ENCODE results near the gene TBRG4.
"Not testable (repeated sequence)": the region's sequence is repeated elsewhere in the genome, so short reads cannot be mapped to it uniquely, and the experiment has no call there.

The TBRG4 gene

GRCh38 chr7:45117582-45117981 is 6.1 kb upstream of the TBRG4 start:
- DNase-seq (ENCODE audit: low spot score), result no peak

GRCh38 chr7:45116048-45116447 is 4.6 kb upstream of the TBRG4 start:
- DNase-seq (ENCODE audit: low spot score), result no peak

- no peak for DNase-seq (ENCODE audit: low spot score)
Measured at GRCh38 chr7:45114926-45115325, 3.4 kb upstream of the TBRG4 start.

- not testable (repeated sequence) for DNase-seq (ENCODE audit: low spot score)
Measured at GRCh38 chr7:45114257-45114656, 2.8 kb upstream of the TBRG4 start.

GRCh38 chr7:45112648-45113047 is 1.2 kb upstream of the TBRG4 start:
- no peak for DNase-seq (ENCODE audit: low spot score)

GRCh38 chr7:45108863-45109262 is 2.6 kb downstream of the TBRG4 start:
- no peak for DNase-seq (ENCODE audit: low spot score)

- DNase-seq (ENCODE audit: low spot score), result no peak
Measured at GRCh38 chr7:45107356-45107755, 4.1 kb downstream of the TBRG4 start.

GRCh38 chr7:45106820-45107219 is 4.7 kb downstream of the TBRG4 start:
- DNase-seq (ENCODE audit: low spot score), result no peak

GRCh38 chr7:45105588-45106188 is 5.8 kb downstream of the TBRG4 start:
- no peak for DNase-seq (ENCODE audit: low spot score)

- no peak for DNase-seq (ENCODE audit: low spot score)
Measured at GRCh38 chr7:45104844-45105587, 6.5 kb downstream of the TBRG4 start.

GRCh38 chr7:45103958-45104843 is 7.3 kb downstream of the TBRG4 start:
- no peak for DNase-seq (ENCODE audit: low spot score)

- no peak for DNase-seq (ENCODE audit: low spot score)
Measured at GRCh38 chr7:45102785-45103712, 8.4 kb downstream of the TBRG4 start.

- no peak for DNase-seq (ENCODE audit: low spot score)
Measured at GRCh38 chr7:45101748-45102147, 9.7 kb downstream of the TBRG4 start.

- DNase-seq (ENCODE audit: low spot score), result no peak
Measured at GRCh38 chr7:45100761-45101480, 10.6 kb downstream of the TBRG4 start.

- DNase-seq (ENCODE audit: low spot score), result no peak
Measured at GRCh38 chr7:45099891-45100760, 11.4 kb downstream of the TBRG4 start.

- DNase-seq (ENCODE audit: low spot score), result no peak
Measured at GRCh38 chr7:45098983-45099839, 12.3 kb downstream of the TBRG4 start.

- DNase-seq (ENCODE audit: low spot score), result no peak
Measured at GRCh38 chr7:45092931-45093235, 18.6 kb downstream of the TBRG4 start.

- peak; percentile 53 for DNase-seq (ENCODE audit: low spot score)
Measured at GRCh38 chr7:45092100-45092930, 19.2 kb downstream of the TBRG4 start.

Measured in hepatic stellate cell (primary cell).